Stimulated activated naive B cell treated with anti-CD40 and anti-IgM and Interleukin-4, amounts not matched to agents 10 μg/mL and 1 μg/mL and 100 μg/mL, for 72 hours (primary cell): ENCODE results near the gene PIK3R6.

ENCODE experiments used
- ATAC-seq, 2 donors: fragments of 150-1000 bp; cut with Tn5 transposase; replicated peaks; 2 replicates each; pipeline ENCODE4 v1.10.0; 2021; ENCODE audit warnings: moderate library complexity in 1 of 2
- DNase-seq: peaks from one replicate; pipeline ENCODE4 v3.0.0; 2021
- H3K27ac Mint-ChIP-seq: one replicate; pipeline ENCODE4 v1.8.0; 2022; ENCODE audit warnings: mild to moderate bottlenecking, mixed read lengths
- H3K27me3 Mint-ChIP-seq, 2 donors: one replicate each; pipeline ENCODE4 v1.8.0; 2022; ENCODE audit warnings: mixed read lengths in 2 of 2
- H3K36me3 Mint-ChIP-seq, 2 donors: one replicate each; pipeline ENCODE4 v1.8.0; 2022; ENCODE audit warnings: mixed read lengths in 2 of 2, mild to moderate bottlenecking in 1 of 2
- H3K4me1 Mint-ChIP-seq, 2 donors: one replicate each; pipeline ENCODE4 v1.8.0; 2022; ENCODE audit warnings: mixed read lengths in 2 of 2, mild to moderate bottlenecking in 1 of 2
- H3K4me3 Mint-ChIP-seq, 2 donors: one replicate each; pipeline ENCODE4 v1.8.0; 2022; ENCODE audit warnings: mild to moderate bottlenecking in 2 of 2, mixed read lengths in 2 of 2, moderate library complexity in 1 of 2
- H3K9me3 Mint-ChIP-seq, 2 donors: one replicate each; pipeline ENCODE4 v1.8.0; 2022; ENCODE audit warnings: mixed read lengths in 2 of 2, mild to moderate bottlenecking in 1 of 2

PIK3R6 gene

GRCh38 chr17:8785547-8786413 is 81.7 kb downstream of the PIK3R6 start:
- H3K4me3 Mint-ChIP-seq = no peak overlapping the region
- H3K27ac Mint-ChIP-seq = no peak overlapping the region
- H3K27me3 Mint-ChIP-seq = peaks cover 9 to 15% of the 10 kb centered on the region in 2 donors
- peaks cover 0 to 5% of the 10 kb centered on the region in 2 donors for H3K9me3 Mint-ChIP-seq
- peak; percentile 30 for DNase-seq
- H3K4me1 Mint-ChIP-seq = peaks cover 3 to 7% of the 10 kb centered on the region in 2 donors
- ATAC-seq = peak; percentile 51 to 64
- peaks cover 0 to 1% of the 10 kb centered on the region in 2 donors for H3K36me3 Mint-ChIP-seq

- Mint-ChIP-seq H3K4me1 (peaks cover 2 to 7% of the 10 kb centered on the region in 2 donors), H3K27me3 (peaks cover 12 to 14% of the 10 kb centered on the region in 2 donors), H3K36me3 (peaks cover 0 to 4% of the 10 kb centered on the region in 2 donors), H3K9me3 (peaks cover under 1 to 5% of the 10 kb centered on the region in 2 donors), H3K4me3 (no peak overlapping the region), H3K27ac (no peak overlapping the region)
- ATAC-seq (no peak), DNase-seq (no peak)
Measured at GRCh38 chr17:8782176-8782575, 85.3 kb downstream of the PIK3R6 start.

GRCh38 chr17:8781776-8782175 is 85.7 kb downstream of the PIK3R6 start:
- Mint-ChIP-seq H3K9me3 (peaks cover 2 to 5% of the 10 kb centered on the region in 2 donors), H3K27ac (no peak overlapping the region), H3K4me1 (peaks cover 2 to 7% of the 10 kb centered on the region in 2 donors), H3K4me3 (no peak overlapping the region), H3K36me3 (peaks cover 0 to 4% of the 10 kb centered on the region in 2 donors), H3K27me3 (peaks cover 14 to 18% of the 10 kb centered on the region in 2 donors)
- DNase-seq = no peak
- no peak for ATAC-seq

- ATAC-seq (no peak), DNase-seq (no peak)
- H3K27ac Mint-ChIP-seq = no peak overlapping the region
- no peak overlapping the region for H3K4me3 Mint-ChIP-seq
- H3K36me3 Mint-ChIP-seq = peaks cover 9 to 12% of the 10 kb centered on the region in 2 donors
- no peaks in the 10 kb centered on the region for H3K4me1 Mint-ChIP-seq
- H3K9me3 Mint-ChIP-seq = peaks cover 12 to 16% of the 10 kb centered on the region in 2 donors
- H3K27me3 Mint-ChIP-seq = peaks cover 25 to 36% of the 10 kb centered on the region in 2 donors
Measured at GRCh38 chr17:8776881-8777280, 90.6 kb downstream of the PIK3R6 start.

GRCh38 chr17:8776248-8776647 is 91.2 kb downstream of the PIK3R6 start:
- Mint-ChIP-seq H3K27ac (no peak overlapping the region), H3K36me3 (peaks cover 9 to 12% of the 10 kb centered on the region in 2 donors), H3K9me3 (peaks cover 12 to 16% of the 10 kb centered on the region in 2 donors), H3K27me3 (peaks cover 25 to 36% of the 10 kb centered on the region in 2 donors), H3K4me3 (no peak overlapping the region), H3K4me1 (no peaks in the 10 kb centered on the region)
- ATAC-seq (no peak), DNase-seq (no peak)

GRCh38 chr17:8766731-8767130 is 100.7 kb downstream of the PIK3R6 start:
- DNase-seq (no peak), ATAC-seq (no peak)
- no peaks in the 10 kb centered on the region for H3K4me1 Mint-ChIP-seq
- peaks cover 0 to 1% of the 10 kb centered on the region in 2 donors for H3K9me3 Mint-ChIP-seq
- H3K27ac Mint-ChIP-seq = no peak overlapping the region
- no peaks in the 10 kb centered on the region for H3K36me3 Mint-ChIP-seq
- no peak overlapping the region for H3K4me3 Mint-ChIP-seq
- H3K27me3 Mint-ChIP-seq = peaks cover 33 to 43% of the 10 kb centered on the region in 2 donors

- DNase-seq (no peak), ATAC-seq (no peak)
- no peak overlapping the region for H3K27ac Mint-ChIP-seq
- H3K4me1 Mint-ChIP-seq = no peaks in the 10 kb centered on the region
- no peaks in the 10 kb centered on the region for H3K36me3 Mint-ChIP-seq
- peaks cover 30 to 38% of the 10 kb centered on the region in 2 donors for H3K27me3 Mint-ChIP-seq
- peaks cover 0 to 1% of the 10 kb centered on the region in 2 donors for H3K9me3 Mint-ChIP-seq
- H3K4me3 Mint-ChIP-seq = no peak overlapping the region
Measured at GRCh38 chr17:8762012-8762411, 105.5 kb downstream of the PIK3R6 start.

- no peak for ATAC-seq
- no peak within 1 kb of the TSS for H3K4me3 Mint-ChIP-seq
- no peak within 1 kb of the TSS for H3K27ac Mint-ChIP-seq
- H3K36me3 Mint-ChIP-seq = no peaks in the 10 kb centered on the region
- H3K4me1 Mint-ChIP-seq = no peaks in the 10 kb centered on the region
- DNase-seq = no peak
- H3K27me3 Mint-ChIP-seq = peaks cover 52 to 58% of the 10 kb centered on the region in 2 donors
- H3K9me3 Mint-ChIP-seq = peaks cover 0 to 1% of the 10 kb centered on the region in 2 donors
Measured at GRCh38 chr17:8758137-8758596, 109.3 kb downstream of the PIK3R6 start, which contains the start of gene SPDYE4. SPDYE4 (minus strand) TSS chr17:8758546; CDS start chr17:8758382, 164 bp downstream.

- Mint-ChIP-seq H3K27me3 (peaks cover 46 to 55% of the 10 kb centered on the region in 2 donors), H3K4me3 (no peak overlapping the region)
- no peak for ATAC-seq
Measured at GRCh38 chr17:8757189-8757588, 110.3 kb downstream of the PIK3R6 start.

GRCh38 chr17:8755590-8756255 is 111.8 kb downstream of the PIK3R6 start:
- Mint-ChIP-seq H3K4me1 (no peaks in the 10 kb centered on the region), H3K27me3 (peaks cover 38 to 51% of the 10 kb centered on the region in 2 donors), H3K27ac (no peak overlapping the region), H3K36me3 (no peaks in the 10 kb centered on the region), H3K4me3 (no peak overlapping the region), H3K9me3 (no peaks in the 10 kb centered on the region)
- ATAC-seq (peak in 1 of 2 donors; percentile 42), DNase-seq (no peak)

More at GRCh38 chr17:8757189-8757588, 110.3 kb downstream of the PIK3R6 start:
- H3K27ac Mint-ChIP-seq = no peak overlapping the region
- peaks cover 0 to under 1% of the 10 kb centered on the region in 2 donors for H3K9me3 Mint-ChIP-seq
- H3K36me3 Mint-ChIP-seq = no peaks in the 10 kb centered on the region
- no peak for DNase-seq
- no peaks in the 10 kb centered on the region for H3K4me1 Mint-ChIP-seq

GRCh38 chr17:8754890-8755289 is 112.6 kb downstream of the PIK3R6 start:
- H3K4me1 Mint-ChIP-seq = no peaks in the 10 kb centered on the region
- no peak overlapping the region for H3K4me3 Mint-ChIP-seq
- ATAC-seq (no peak), DNase-seq (no peak)
- H3K27ac Mint-ChIP-seq = no peak overlapping the region
- H3K36me3 Mint-ChIP-seq = no peaks in the 10 kb centered on the region
- H3K9me3 Mint-ChIP-seq = no peaks in the 10 kb centered on the region
- H3K27me3 Mint-ChIP-seq = peaks cover 38 to 52% of the 10 kb centered on the region in 2 donors

- Mint-ChIP-seq H3K4me1 (no peaks in the 10 kb centered on the region), H3K27ac (no peak overlapping the region), H3K4me3 (no peak overlapping the region), H3K36me3 (no peaks in the 10 kb centered on the region), H3K9me3 (no peaks in the 10 kb centered on the region), H3K27me3 (peaks cover 41 to 60% of the 10 kb centered on the region in 2 donors)
- peak in 1 of 2 donors; percentile 52 for ATAC-seq
- DNase-seq = no peak
Measured at GRCh38 chr17:8753976-8754440, 113.5 kb downstream of the PIK3R6 start.

- H3K27ac Mint-ChIP-seq = no peak overlapping the region
- H3K4me1 Mint-ChIP-seq = no peaks in the 10 kb centered on the region
- DNase-seq = no peak
- H3K36me3 Mint-ChIP-seq = no peaks in the 10 kb centered on the region
- H3K9me3 Mint-ChIP-seq = no peaks in the 10 kb centered on the region
- no peak overlapping the region for H3K4me3 Mint-ChIP-seq
- no peak for ATAC-seq
- H3K27me3 Mint-ChIP-seq = peaks cover 36 to 60% of the 10 kb centered on the region in 2 donors
Measured at GRCh38 chr17:8753136-8753975, 114.1 kb downstream of the PIK3R6 start.
